GM19467 (cell line): ENCODE data around the gene PDILT.

Experiments used
- ATAC-seq: cut with Tn5 transposase; IDR thresholded peaks from one replicate; pipeline ENCODE4 v1.9.1; 2021; ENCODE audit warnings: mild to moderate bottlenecking, moderate library complexity; ENCODE audit not compliant: unreplicated experiment

The PDILT gene

DNA sequence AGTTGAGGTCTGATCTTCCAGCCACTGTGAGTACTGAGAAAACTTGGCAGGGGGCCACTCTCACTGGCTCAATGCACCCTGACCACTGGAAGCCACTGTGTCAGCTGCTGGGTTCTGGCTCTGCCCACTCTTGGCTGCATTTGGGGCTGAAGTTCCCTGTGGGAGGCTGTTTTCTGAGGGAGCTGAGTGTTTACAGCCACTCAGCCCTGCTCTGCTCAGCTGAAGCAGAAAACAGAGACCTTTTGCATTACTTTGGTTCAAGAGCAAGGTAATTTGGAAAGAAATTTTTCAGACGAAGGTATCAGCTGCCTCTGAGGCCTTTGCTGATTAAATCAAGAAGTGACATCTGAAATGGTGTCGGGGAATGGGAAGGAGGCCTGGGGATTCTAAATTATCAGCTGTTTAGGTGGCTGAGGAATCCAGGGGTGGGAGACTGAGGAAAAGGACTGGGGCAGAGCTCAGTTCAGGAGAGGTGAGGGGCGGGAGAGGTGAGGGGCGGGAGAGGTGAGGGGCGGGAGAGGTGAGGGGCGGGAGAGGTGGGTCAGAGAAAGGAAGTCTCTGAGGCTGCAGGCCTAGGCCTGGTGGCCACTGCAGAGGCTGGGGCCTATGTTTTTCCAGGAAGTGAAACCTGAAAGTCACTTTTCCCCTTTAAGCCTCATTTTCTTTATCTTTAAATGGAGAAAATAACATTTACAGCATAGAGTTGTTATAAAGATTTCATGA lies 5.0 kb upstream of the PDILT start, which contains the start of gene ACSM5:
Gene ACSM5, plus strand, starts transcription at position 137 of the 723 bp plus-strand sequence. CDS start 1,951 bp downstream, outside the sequence.
- ATAC-seq: no peak

DNA sequence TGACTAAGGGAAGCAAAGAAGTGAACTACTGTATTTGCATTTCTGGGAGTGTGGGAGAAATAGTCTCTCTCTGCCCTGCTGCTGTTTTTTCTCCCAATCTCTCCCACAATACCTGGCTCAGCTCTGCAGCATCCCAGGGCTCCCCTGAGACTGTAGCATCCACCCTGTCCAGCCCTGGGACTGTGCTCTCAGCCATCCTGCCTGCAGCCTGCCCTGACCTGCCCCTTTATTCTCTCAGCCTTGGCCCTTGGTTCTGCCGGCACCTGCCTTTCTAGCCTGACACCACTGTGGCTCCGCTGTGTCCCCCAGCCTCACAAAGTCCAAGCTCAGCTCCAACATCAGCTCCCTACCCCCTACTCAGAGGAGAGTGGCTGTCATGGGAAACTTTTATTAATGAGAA lies 1.9 kb downstream of the PDILT start:
- no peak for ATAC-seq

DNA sequence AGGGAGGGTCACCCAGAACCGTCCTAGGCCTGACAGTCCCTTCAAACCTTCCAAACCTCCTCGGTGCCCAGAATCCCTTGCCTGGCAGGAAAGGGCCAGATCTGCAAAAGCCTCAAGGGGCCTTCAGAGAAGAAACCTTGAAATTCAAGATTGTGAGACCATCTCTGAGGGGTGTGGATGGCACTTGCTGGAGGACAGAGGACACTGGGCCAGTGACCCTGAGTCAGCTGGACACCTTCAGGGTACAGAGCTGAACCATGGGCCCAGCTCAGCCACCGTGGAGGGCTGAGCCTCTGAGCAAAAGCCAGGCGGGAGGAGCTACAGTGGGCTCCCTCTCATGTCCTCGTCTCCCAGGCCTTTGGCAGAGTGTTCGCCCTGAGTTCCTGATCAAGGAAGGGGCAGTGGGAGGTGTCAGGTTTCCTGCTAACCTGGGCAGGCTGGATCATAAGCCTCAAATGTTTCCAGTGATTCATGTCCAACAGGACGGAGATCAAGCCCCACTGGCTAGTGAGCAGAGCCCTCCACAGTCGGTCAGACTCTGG lies 3.0 kb downstream of the PDILT start:
- ATAC-seq: no peak

DNA sequence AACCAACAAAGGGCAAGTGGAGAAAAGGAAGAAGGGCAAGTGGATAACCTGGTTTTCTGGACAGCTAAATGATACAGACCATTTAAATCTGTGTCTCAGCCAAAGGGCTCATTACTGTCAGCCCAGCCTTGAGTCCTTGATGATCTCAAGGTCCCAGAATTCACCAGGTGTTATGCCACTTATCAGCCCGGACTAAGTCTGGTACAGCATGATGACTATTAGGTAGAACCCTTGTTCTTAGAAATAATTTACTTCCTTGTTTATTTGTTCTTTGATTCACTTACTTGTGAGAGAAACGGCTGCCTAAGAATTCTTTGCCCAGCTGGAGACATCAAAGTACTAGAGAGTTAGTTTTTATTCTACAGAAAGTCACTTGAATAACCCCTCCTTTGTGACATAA lies 3.5 kb downstream of the PDILT start:
- no peak for ATAC-seq

DNA sequence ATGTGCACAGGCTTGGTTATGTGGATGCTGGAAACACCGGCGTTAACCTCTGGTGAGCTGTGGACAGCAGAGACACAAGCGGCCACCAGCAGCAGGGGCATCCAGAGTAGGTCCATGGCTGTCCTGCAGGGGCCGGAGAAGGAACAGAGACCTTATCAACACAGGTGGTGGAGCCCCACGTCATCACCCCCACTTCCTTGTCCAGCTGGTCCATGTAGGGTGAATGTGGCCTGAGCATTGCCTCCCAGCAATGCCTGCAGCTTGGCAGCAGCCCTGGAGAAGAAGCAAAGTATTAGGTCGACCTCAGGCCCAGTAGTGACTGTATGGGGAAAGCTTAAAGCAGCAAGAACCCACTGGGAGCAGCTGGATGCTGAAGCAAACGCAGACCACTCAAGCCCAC lies 5.4 kb downstream of the PDILT start:
- ATAC-seq: no peak

DNA sequence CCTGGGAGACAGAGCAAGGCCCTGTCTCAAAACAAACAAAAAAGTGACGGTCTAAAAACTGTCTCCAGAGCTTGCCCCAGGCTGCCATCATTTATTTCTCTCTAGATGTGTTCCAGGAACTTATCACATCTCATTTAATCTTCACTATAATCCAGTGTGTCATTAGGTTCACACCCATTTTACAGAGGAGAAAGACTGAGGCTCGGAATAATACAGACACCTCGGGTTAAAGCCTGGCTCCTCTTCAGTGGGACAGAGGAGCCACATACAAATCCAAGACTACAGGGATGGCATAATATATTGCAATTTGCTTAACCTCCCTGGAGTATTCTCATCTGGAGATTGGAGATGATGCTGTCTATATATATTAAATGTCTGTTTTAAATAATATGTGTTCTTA lies 5.9 kb downstream of the PDILT start:
- no peak for ATAC-seq

DNA sequence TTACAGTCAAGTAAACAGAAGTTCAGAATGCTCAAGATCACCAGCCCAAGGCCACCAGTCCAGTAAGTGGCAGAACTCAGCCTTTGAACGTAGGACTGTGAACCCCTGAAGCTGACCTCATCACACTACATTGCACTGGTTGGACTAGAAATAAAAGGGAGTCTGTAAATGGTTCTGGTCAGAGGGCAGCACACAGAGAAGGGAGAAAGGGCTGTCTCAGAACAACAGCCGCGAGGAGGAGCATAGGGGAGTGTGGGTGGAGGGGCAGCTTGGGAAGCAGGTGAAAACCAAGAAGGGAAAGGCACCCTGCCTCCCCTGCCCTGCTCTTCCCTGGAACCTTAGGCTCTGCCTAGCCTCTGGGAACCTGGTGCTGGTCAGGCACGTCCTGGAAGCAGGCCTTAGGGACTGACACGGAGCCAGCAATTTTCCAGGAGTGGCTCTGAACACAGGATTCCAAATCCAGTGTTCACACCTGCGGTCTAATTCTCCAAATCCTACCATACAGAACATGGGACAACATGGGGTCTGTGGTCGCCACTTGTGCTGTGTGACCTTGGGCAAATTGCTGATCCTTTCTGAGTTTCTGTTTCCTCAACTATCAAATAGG lies 7.0 kb downstream of the PDILT start:
- ATAC-seq: no peak

DNA sequence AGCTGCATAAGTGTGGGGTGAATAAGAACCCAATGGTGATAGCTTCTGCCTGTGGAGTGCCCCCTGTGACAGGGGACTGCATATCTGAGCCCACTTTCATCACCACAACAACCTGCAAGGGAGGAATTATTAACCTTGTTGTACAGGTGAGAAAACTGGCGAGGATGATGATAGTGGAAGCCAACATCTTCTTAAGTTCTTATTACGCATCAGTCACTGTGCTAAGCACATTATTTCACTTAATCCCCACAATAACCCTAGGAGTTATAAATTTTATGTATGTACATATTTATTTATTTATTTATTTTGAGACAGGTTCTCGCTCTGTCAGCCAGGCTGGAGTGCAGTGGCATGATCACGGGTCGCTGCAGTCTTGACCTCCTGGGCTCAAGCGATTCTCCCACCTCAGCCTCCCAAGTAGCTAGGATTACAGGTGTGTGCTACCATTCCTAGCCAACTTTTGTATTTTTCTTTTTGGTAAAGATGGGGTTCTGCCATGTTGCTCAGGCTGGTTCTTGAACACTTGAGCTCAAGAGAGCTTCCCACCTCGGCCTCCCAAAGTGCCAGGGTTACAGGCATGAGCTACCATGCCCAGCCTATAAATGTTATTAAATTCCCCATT lies 7.6 kb downstream of the PDILT start:
- no peak for ATAC-seq

DNA sequence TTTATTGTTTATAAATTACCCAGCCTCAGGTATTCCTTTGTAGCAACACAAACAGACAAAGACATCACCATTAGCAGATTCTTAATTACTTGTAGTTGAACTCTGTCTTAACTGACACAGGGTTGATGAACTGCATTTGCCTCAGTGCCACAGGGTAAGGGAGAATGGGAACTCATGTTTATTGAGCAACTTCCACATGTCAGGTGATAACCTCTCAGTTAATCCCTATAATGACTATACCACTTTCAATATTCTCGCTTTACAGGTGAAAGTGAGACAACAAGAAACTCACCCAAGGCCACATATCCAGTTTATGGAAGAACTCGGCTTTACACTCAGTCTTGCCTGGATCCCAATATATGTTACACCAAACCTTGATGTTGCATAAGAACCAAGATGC lies 8.6 kb downstream of the PDILT start:
- ATAC-seq: no peak

DNA sequence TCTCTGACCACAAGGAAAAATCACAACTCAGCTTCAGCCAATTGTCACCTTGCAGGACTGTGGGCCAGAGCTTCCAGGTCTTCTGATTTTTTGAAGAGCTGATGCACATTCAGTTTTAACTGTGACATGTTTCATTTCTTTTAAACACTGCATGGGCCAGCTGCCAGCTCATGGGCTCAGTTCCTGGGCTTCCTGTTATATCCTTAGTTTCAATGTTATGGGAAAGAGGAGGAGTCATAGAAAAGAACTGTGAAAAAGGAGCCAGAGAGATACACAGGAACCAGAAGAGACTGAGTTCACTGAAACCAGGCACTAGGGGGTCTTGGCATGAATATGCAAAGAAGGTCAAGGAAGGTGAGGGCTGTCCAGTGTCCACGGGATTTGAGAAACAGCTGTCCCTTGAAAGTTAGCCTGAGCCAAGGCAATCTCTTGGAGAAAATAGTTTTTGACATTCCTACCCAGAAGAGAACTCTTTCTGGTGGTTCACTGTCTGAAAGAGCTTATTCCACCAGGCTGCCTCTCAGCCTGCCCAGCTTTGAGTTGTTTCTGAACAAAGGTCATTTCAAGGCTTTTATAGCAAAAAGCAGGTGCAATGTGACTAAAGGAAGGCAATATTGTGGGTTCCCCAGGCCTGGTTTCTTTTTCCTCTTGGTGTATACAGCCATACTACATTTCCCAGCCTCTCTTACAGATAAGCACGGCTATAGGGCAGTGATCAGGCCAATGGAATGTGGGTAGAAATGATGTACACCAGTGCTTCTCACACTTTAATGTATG lies 10.5 kb downstream of the PDILT start:
- ATAC-seq: no peak

DNA sequence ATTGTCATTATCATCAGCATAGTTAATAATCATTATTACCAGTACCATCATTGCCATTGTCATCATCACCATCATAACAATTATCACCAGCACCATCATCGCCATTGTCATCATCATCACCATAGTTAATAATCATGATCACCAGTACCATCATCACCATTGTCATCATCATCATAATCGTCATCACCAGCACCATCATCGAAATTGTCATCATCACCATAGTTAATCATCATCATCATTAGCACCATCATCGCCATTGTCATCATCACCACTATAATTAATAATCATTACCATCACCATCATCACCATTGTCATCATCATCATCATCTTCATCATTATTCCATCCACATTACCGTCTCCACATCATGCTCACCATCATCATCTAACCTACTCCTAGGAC lies 13.5 kb downstream of the PDILT start:
- ATAC-seq: no peak

DNA sequence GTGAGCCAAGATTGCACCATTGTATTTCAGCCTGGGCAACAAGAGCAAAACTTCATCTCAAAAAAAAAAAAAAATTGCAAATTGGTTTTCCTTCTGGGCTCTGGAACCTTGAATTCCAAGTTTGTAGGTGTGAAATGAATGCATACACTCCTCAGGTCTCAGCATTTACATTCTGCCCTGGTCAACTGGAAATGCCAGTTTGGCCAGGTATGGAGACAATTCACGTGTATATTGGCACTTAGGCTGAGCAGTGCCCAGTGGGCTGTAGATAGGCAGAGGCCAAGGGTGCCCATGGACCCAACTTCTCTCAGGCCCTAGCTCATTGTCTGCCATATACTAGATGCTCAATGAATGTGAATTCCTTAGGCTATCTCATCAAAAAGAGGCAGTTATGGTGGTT lies 15.7 kb downstream of the PDILT start:
- ATAC-seq: no peak

DNA sequence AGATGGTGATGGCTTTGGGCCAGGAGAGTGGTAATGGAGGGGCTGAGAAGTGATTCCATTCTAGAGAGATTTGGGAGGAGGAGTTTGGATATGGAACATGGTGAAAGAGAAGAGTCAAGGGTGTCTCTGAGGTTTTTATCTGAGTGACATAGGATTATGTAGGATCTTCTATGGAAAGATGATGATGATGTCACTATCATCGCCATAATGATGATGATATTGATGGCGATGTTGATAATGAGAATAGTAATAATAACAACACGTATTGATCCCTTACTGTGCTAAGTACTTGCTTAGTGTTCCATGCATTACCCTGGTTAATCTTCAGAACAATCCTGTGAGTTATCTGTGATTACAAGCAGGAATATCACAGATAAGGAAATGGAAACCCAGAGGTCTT lies 16.6 kb downstream of the PDILT start:
- ATAC-seq: no peak

DNA sequence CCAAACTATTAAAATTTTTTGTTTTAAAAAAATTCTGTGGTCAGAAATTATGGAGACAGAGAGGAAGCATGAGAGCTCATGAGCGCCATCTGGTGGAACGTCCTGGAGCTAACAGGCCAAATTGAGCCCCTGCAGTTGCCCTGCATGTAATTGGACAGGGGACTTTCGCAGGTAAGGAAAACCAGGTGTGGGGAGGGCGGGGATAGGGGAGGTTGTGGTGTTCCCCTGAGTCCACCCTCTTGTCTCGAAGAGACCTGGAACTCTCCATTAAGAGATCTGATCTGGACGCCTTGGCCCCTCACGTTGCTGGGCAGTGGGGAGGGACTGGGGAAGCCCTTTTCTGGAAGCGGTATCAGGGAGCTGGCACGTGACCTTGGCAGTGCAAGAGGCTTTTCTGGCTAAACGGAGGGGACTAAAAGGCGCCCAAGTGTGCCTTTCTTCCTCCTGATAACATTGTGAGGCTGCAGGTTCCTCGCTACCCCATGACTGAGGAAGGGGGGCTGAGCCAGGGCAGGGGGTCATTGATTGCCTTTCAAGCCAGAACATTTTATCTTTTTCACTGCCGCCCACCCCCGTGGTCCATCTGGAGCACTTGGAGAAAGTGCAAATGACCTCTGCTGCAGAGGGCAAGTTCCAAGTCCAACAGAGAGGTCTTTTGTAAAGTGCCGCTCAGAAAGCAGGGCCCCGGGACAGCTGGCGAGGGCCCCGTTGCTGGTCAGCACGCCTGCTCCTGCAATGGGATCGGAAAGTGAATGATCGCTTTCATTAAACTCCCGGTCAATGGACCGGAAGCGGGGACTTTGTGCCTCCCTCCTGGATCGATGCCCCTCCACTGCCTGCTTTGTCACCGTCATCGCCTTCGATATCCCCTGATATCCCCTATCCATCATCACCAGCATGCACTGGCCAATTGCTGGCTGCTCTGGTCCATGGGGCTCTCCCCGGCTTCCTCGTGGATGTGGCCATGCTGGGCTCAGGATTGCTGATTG lies 18.4 kb downstream of the PDILT start:
- ATAC-seq: no peak

DNA sequence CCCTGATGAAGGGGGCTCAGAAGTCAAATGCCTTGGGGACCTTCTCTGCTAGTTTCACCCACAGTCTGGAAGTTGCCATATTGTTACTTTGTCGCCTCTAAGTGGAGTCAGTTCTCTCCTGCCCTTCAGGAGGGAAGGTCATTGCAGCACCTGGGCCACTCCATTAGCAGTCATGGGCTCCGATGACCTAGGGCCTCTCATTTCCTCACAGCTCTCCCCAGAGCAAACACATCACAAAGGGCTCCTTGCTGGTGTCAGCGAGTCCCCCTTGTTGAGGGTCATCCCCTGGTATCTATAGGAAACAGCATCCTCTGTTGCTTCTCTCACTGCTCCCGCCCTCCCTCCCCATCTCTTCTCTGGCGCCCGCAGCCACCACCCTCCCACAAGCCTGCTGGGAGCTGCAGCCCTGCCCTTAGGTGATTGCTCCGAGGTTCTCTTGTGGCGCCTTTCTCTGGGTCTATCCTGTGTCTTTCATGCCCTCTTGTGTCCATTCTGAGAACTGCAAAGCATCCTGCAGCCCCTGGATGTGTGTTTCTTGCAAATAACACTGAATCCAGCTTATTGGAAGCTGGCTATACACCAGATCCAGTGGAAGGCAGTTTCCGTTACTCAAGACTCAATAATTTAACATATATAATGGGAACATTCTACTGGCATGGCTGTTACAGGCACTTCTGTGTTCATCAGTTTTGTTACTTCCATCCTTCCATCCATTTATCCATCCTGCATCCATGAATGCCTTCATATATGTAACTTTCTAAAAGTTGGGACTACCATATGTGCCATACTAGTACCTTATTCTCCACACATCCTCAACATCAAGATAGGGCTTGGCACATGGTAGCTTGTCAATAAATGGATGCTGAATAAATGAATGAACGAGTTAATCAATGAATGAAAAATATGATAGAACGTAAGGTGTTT lies 21.2 kb downstream of the PDILT start:
- no peak for ATAC-seq

DNA sequence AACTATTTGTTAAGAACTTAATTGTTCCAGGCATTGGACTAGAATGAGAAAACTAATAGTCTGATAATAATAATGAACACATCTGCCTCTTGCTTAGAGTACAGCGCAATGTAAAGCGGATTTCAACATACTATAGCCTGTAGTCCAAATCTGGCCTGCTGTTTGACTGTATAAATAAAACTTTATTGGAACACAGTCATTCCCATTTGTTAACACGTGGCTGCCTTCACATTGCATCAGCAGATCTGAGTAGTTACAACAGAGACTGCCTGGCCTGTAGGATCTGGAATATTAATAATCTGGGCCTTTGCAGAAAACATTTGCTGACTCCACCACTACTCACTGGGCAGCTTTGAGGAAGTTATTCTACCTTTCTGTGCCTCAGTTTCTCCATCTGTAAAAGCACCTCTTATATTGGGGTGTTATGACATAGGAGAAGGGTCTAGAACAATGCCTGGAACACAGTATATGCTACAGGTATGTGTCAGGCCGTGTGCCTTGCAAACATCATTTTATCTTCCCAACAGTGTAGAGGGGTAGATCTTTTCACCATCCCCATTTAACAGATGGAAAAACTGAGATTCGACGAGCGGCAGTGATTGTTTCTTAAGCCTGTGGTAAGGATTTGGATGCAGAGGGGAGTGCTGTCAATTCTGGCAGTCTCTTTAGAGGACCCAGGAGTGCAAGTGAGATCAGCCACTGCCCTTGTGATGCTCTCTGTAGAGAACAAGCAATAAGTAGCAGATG lies 22.2 kb downstream of the PDILT start:
- ATAC-seq: no peak

DNA sequence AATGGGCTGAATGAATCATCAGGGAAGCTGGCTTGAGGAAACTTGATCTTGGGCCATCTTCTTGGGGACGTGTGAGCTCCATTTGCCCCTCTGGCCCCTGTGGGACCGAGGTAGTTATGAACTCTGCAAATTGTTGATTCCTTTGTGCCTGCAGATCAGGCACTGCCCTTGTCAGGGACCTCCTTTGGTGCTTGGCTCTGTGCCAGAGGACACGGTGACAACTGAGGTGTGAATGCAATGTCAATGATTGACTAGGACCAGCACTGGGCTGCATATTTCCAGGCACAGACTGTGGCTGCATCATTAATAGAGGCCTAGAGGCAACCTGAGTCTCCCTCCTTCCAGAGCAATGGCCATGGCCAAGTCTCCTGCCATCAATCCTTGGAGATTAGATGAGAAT lies 23.8 kb downstream of the PDILT start:
- ATAC-seq: no peak

DNA sequence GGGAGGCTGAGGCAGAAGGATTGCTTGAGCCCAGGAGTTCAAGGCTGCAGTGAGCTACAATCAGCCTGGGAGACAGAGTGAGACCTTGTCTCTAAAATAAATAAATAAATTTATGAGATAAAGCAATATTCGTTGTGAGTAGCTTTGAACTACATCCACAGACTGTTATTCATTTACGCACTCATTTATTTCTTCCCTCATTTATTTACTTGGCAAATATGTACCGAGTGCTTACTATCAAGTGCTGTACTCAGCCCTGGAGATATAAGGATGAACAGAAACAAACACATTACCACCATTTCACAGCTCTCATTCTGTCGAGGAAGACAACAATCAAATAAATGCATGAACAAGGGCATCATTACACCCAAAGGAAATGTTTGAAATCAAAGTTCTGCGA lies 27.4 kb downstream of the PDILT start:
- ATAC-seq: no peak
